Measurements from ENCODE around the gene EVX1.

The EVX1 gene
- 0 reads per million in 2 experiments for total RNA-seq

GRCh38 chr7:27242555-27243339 is at the start of gene EVX1:
TSS of gene EVX1 (plus strand) at chr7:27242802. CDS start at chr7:27243031, 229 bp downstream.
- peak; percentile 58 for DNase-seq (ENCODE audit: low read depth)

GRCh38 chr7:27193335-27194001 is 49.1 kb upstream of the EVX1 start:
- no peak for DNase-seq (ENCODE audit: low read depth)

- no peak for DNase-seq (ENCODE audit: low read depth)
Observed at GRCh38 chr7:27194002-27194352, 48.6 kb upstream of the EVX1 start.

GRCh38 chr7:27194686-27195379 is 47.8 kb upstream of the EVX1 start:
- DNase-seq (ENCODE audit: low read depth) = no peak

- DNase-seq (ENCODE audit: low read depth) = peak; percentile 78
Observed at GRCh38 chr7:27196287-27196767, 46.3 kb upstream of the EVX1 start.

GRCh38 chr7:27197137-27198042 is 45.2 kb upstream of the EVX1 start:
- no peak for DNase-seq (ENCODE audit: low read depth)

- DNase-seq (ENCODE audit: low read depth) = no peak
Observed at GRCh38 chr7:27198138-27198841, 44.3 kb upstream of the EVX1 start.

GRCh38 chr7:27198871-27199801 is 43.5 kb upstream of the EVX1 start:
- DNase-seq (ENCODE audit: low read depth) = no peak

GRCh38 chr7:27199849-27200760 is 42.5 kb upstream of the EVX1 start, which contains the start of gene HOXA13:
TSS of gene HOXA13 (minus strand) at chr7:27200091. CDS start at chr7:27200077, 14 bp downstream.
- DNase-seq (ENCODE audit: low read depth) = no peak

- DNase-seq (ENCODE audit: low read depth) = no peak
Observed at GRCh38 chr7:27200761-27201579, 41.6 kb upstream of the EVX1 start.

- no peak for DNase-seq (ENCODE audit: low read depth)
Observed at GRCh38 chr7:27201580-27202017, 41.0 kb upstream of the EVX1 start.

GRCh38 chr7:27202018-27202861 is 40.4 kb upstream of the EVX1 start:
- DNase-seq (ENCODE audit: low read depth) = no peak

- no peak for DNase-seq (ENCODE audit: low read depth)
Observed at GRCh38 chr7:27202862-27203134, 39.8 kb upstream of the EVX1 start.

- no peak for DNase-seq (ENCODE audit: low read depth)
Observed at GRCh38 chr7:27203365-27203953, 39.1 kb upstream of the EVX1 start.

GRCh38 chr7:27203964-27204594 is 38.5 kb upstream of the EVX1 start:
- DNase-seq (ENCODE audit: low read depth) = no peak

- no peak for DNase-seq (ENCODE audit: low read depth)
Observed at GRCh38 chr7:27204851-27205322, 37.7 kb upstream of the EVX1 start.

All from T follicular helper cell (primary cell).